22Rv1 (cell line): ENCODE results near the gene SIRT7.

ENCODE experiments used
- ZFX ChIP-seq: fragments of 450-650 bp; IDR thresholded peaks from 2 replicates; pipeline ENCODE4 v1.6.1; 2017; ENCODE audit warnings: antibody characterized with exemption, borderline replicate concordance
- TF ChIP-seq, protein P1 (sequence below): fragments of 450-650 bp; IDR thresholded peaks from 2 replicates; pipeline ENCODE4 v1.5.1; 2017; ENCODE audit warnings: mild to moderate bottlenecking

DNA sequence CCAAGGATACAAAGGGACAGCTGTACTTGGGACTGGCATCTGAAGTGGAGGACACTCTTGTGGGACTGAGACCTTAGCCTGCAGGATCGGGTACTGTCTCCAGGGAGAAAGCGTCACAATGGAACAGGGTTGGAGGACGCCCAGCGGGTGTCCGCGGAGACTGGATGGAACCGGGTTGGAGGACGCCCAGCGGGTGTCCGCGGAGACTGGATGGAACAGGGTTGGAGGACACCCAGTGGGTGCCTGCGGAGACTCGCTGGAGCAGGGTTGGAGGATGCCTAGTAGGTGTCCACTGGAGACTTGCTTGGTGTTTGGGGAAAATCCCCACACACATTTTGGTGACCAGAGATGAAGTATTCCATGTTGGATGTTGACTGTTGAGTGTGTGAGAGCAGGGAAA, 29.2 kb upstream of the SIRT7 start, which contains the start of gene MYADML2:
- TF ChIP-seq, protein P1, sequence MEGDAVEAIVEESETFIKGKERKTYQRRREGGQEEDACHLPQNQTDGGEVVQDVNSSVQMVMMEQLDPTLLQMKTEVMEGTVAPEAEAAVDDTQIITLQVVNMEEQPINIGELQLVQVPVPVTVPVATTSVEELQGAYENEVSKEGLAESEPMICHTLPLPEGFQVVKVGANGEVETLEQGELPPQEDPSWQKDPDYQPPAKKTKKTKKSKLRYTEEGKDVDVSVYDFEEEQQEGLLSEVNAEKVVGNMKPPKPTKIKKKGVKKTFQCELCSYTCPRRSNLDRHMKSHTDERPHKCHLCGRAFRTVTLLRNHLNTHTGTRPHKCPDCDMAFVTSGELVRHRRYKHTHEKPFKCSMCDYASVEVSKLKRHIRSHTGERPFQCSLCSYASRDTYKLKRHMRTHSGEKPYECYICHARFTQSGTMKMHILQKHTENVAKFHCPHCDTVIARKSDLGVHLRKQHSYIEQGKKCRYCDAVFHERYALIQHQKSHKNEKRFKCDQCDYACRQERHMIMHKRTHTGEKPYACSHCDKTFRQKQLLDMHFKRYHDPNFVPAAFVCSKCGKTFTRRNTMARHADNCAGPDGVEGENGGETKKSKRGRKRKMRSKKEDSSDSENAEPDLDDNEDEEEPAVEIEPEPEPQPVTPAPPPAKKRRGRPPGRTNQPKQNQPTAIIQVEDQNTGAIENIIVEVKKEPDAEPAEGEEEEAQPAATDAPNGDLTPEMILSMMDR, result no peak
- TF ChIP-seq ZFX, result no peak
